ENCODE results near the gene UXS1.

The UXS1 gene

DNA sequence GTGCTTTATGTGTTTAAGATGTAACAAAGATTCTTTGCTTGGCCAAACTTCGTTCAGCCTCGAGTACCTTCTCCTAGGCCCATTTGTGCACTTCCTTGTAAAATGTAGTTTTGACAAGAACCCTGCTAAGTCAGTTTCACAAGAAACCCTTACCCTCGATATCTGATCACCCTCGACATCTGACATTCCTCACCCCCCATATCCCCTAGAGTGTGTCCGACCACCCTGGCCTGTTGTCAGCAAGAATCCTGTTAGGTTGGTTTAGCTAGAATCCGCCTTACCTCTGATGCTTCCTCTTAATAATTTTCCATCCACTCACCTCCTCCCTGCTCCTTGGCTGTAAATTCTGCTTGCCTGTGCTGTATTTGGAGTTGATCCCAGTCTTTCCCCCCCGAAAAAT is 85.3 kb downstream of the UXS1 start:
- H3K9ac ChIP-seq (ENCODE audit: low read length) = no peak overlapping the region
- no peaks in the 10 kb centered on the region for H3K4me1 ChIP-seq (ENCODE audit: insufficient read depth, low read length, severe bottlenecking)
- no peak overlapping the region for H3K4me2 ChIP-seq (ENCODE audit: low read length)
- H3K9me3 ChIP-seq (ENCODE audit: low read length) = no peaks in the 10 kb centered on the region
- TF ChIP-seq EZH2 (IDR thresholded peaks at IDR 0.05; ENCODE audit: borderline replicate concordance, low read length) = no peak
- TF ChIP-seq, protein P1, sequence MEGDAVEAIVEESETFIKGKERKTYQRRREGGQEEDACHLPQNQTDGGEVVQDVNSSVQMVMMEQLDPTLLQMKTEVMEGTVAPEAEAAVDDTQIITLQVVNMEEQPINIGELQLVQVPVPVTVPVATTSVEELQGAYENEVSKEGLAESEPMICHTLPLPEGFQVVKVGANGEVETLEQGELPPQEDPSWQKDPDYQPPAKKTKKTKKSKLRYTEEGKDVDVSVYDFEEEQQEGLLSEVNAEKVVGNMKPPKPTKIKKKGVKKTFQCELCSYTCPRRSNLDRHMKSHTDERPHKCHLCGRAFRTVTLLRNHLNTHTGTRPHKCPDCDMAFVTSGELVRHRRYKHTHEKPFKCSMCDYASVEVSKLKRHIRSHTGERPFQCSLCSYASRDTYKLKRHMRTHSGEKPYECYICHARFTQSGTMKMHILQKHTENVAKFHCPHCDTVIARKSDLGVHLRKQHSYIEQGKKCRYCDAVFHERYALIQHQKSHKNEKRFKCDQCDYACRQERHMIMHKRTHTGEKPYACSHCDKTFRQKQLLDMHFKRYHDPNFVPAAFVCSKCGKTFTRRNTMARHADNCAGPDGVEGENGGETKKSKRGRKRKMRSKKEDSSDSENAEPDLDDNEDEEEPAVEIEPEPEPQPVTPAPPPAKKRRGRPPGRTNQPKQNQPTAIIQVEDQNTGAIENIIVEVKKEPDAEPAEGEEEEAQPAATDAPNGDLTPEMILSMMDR (IDR thresholded peaks at IDR 0.05; ENCODE audit: low read length) = no peak
- no peaks in the 10 kb centered on the region; the same call in 1 of the 2 replicates for H3K36me3 ChIP-seq (ENCODE audit: insufficient read depth, low read length)
- H3K9me2 ChIP-seq (ENCODE audit: low read depth, low read length) = no peaks in the 10 kb centered on the region
- no peaks in the 10 kb centered on the region for H4K20me1 ChIP-seq (ENCODE audit: insufficient read depth, low read length)
- H3K27me3 ChIP-seq (ENCODE audit: insufficient read depth, low read length) = no peaks in the 10 kb centered on the region
- no peaks in the 10 kb centered on the region for H3F3A ChIP-seq (ENCODE audit: insufficient read depth, low read length)
- no peak overlapping the region for H3K27ac ChIP-seq (ENCODE audit: low read depth, low read length, poor library complexity, severe bottlenecking)
- no peak overlapping the region for H2AFZ ChIP-seq (ENCODE audit: low read length)
- H3K79me2 ChIP-seq (ENCODE audit: insufficient read depth, low read length) = no peaks in the 10 kb centered on the region
- H3K4me3 ChIP-seq (ENCODE audit: low read depth, low read length, poor library complexity, severe bottlenecking) = no peak overlapping the region

DNA sequence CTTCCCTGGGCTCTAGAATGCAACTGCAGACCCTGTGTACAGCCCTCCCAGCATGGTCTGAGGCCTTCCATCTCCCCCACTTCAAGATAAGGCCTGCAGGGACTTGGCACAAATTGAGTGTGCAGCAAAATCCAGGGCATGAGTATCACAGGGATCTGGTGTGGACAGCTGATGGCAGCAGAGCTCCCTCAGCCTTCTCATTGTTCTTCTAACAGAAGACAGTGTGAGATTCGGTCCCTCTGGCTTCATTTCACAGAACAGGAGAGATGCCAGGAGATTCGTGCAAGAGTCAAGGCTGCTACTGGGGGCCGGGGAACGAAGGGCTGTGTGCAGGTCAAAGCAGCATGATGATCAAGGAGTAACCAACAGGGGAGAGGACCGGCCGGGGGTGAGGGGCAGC is 85.8 kb downstream of the UXS1 start:
- Histone ChIP-seq H3K4me2 (ENCODE audit: low read length) (no peak overlapping the region), H3K9me2 (ENCODE audit: low read depth, low read length) (no peaks in the 10 kb centered on the region), H3F3A (ENCODE audit: insufficient read depth, low read length) (no peaks in the 10 kb centered on the region), H4K20me1 (ENCODE audit: insufficient read depth, low read length) (no peaks in the 10 kb centered on the region), H3K36me3 (ENCODE audit: insufficient read depth, low read length) (no peaks in the 10 kb centered on the region; the same call in 1 of the 2 replicates), H3K4me3 (ENCODE audit: low read depth, low read length, poor library complexity, severe bottlenecking) (no peak overlapping the region), H3K79me2 (ENCODE audit: insufficient read depth, low read length) (no peaks in the 10 kb centered on the region), H3K9me3 (ENCODE audit: low read length) (no peaks in the 10 kb centered on the region), H2AFZ (ENCODE audit: low read length) (no peak overlapping the region), H3K27ac (ENCODE audit: low read depth, low read length, poor library complexity, severe bottlenecking) (no peak overlapping the region), H3K4me1 (ENCODE audit: insufficient read depth, low read length, severe bottlenecking) (no peaks in the 10 kb centered on the region), H3K27me3 (ENCODE audit: insufficient read depth, low read length) (no peaks in the 10 kb centered on the region), H3K9ac (ENCODE audit: low read length) (no peak overlapping the region)
- TF ChIP-seq, protein P1 (IDR thresholded peaks at IDR 0.05; ENCODE audit: low read length) = 0 out of 2 replicates have a peak, but pooled peaks have one; percentile 13
- no peak for TF ChIP-seq EZH2 (IDR thresholded peaks at IDR 0.05; ENCODE audit: borderline replicate concordance, low read length)

DNA sequence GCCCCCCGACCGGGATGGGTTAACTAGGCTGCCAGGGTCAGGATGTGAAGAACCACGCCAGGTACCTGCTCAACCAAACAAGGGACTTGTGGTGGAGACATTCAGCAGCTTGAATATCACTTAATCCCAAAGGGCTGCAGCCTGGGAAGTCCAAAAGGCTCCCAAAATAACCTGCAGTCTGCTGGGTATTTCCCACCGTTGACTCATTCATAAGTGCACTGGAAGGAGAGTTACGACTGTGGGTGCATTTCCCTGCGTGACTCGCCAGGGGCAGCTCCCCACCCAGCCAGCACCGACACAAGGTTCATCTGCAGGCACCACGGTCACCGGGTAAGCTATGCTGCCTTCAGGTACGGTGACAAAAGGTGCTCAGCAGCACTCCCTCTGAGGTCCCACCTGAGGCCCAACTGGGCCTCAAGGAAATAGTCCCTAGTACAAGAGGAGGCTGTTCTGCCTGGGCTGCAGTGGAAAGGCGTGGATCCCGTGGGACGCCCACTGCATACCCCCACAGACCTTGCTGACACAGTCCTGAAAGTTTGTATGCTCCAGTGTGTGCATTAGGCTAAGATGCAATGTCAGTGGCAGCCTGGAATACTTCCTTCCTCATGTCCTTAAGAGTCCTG is 86.5 kb downstream of the UXS1 start:
- no peaks in the 10 kb centered on the region for H3K27me3 ChIP-seq (ENCODE audit: insufficient read depth, low read length)
- H3K4me3 ChIP-seq (ENCODE audit: low read depth, low read length, poor library complexity, severe bottlenecking) = no peak overlapping the region
- TF ChIP-seq, protein P1 (IDR thresholded peaks at IDR 0.05; ENCODE audit: low read length) = 0 out of 2 replicates have a peak, but pooled peaks have one; percentile 5
- TF ChIP-seq EZH2 (IDR thresholded peaks at IDR 0.05; ENCODE audit: borderline replicate concordance, low read length) = no peak
- H3K9me2 ChIP-seq (ENCODE audit: low read depth, low read length) = no peaks in the 10 kb centered on the region
- H2AFZ ChIP-seq (ENCODE audit: low read length) = no peak overlapping the region
- H3F3A ChIP-seq (ENCODE audit: insufficient read depth, low read length) = no peaks in the 10 kb centered on the region
- H4K20me1 ChIP-seq (ENCODE audit: insufficient read depth, low read length) = no peaks in the 10 kb centered on the region
- no peaks in the 10 kb centered on the region for H3K4me1 ChIP-seq (ENCODE audit: insufficient read depth, low read length, severe bottlenecking)
- H3K9me3 ChIP-seq (ENCODE audit: low read length) = no peaks in the 10 kb centered on the region
- no peaks in the 10 kb centered on the region; the same call in 1 of the 2 replicates for H3K36me3 ChIP-seq (ENCODE audit: insufficient read depth, low read length)
- H3K79me2 ChIP-seq (ENCODE audit: insufficient read depth, low read length) = no peaks in the 10 kb centered on the region
- H3K27ac ChIP-seq (ENCODE audit: low read depth, low read length, poor library complexity, severe bottlenecking) = no peak overlapping the region
- H3K4me2 ChIP-seq (ENCODE audit: low read length) = no peak overlapping the region
- no peak overlapping the region for H3K9ac ChIP-seq (ENCODE audit: low read length)

All from OCI-LY1 (cell line).